Measurements from ENCODE around the gene VWCE. TPM values are rescaled to one million over a fixed set of nuclear protein-coding genes. Genes with fewer than 3 reads are reported as not detected.

The VWCE gene
- total RNA-seq, 1 experiment from 2014 or later: 20.6 TPM

DNA sequence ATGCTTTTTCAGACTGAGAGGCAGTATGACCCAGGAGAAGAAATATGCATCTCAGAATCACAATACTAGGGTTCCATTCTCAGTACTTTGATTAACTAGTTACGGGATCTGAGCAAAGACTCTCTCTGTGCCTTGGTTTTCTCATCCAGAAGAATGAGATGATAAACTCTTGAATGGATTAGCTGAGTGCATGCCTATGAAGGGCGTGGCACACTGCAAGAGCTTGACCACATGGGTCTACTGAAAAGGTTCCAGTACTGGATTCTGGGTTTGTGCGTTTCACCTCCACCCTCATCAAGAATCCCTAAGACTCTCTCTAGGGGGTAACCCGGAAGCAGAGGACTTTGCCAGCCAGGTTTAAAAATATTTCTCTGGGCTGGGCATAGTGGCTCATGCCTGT lies 28.5 kb downstream of the VWCE start:
- Histone ChIP-seq H4K5ac (ENCODE audit: insufficient read length, low read depth, low read length) (no peak overlapping the region), H3K56ac (ENCODE audit: insufficient read length, low read depth, low read length) (no peak overlapping the region), H3K79me1 (ENCODE audit: insufficient read depth, low read depth, low read length, poor library complexity, severe bottlenecking) (no peaks in the 10 kb centered on the region), H2BK5ac (ENCODE audit: insufficient read length, low read length) (no peak overlapping the region), H2BK20ac (ENCODE audit: low read depth, low read length, poor library complexity, severe bottlenecking) (no peak overlapping the region), H3K9me3 (ENCODE audit: control insufficient read depth, low read depth, low read length) (no peaks in the 10 kb centered on the region), H4K8ac (replicated peaks; ENCODE audit: insufficient read length, low read depth, low read length) (no peak overlapping the region), H3K23ac (ENCODE audit: insufficient read length, low read depth, low read length) (no peak overlapping the region), H2BK120ac (ENCODE audit: low read depth, low read length, poor library complexity, severe bottlenecking) (no peak overlapping the region), H3K4me2 (ENCODE audit: insufficient read depth, insufficient read length, low read length) (no peak overlapping the region), H3K23me2 (ENCODE audit: insufficient read length, low read depth, low read length, poor library complexity, severe bottlenecking) (no peaks in the 10 kb centered on the region), H2AFZ (ENCODE audit: low read length) (no peak overlapping the region), H3K4me1 (ENCODE audit: insufficient read depth, low read length) (no peaks in the 10 kb centered on the region), H3K27ac (ENCODE audit: insufficient read length, low read depth, low read length) (no peak overlapping the region), H3K4ac (ENCODE audit: low read depth, low read length) (no peak overlapping the region), H3K14ac (ENCODE audit: insufficient read depth, low read length) (no peak overlapping the region), H3K18ac (ENCODE audit: insufficient read length, low read depth, low read length) (no peak overlapping the region), H2BK15ac (ENCODE audit: low read depth, low read length) (no peak overlapping the region), H4K20me1 (ENCODE audit: control insufficient read depth, insufficient read depth, insufficient read length) (no peaks in the 10 kb centered on the region), H3K27me3 (ENCODE audit: insufficient read depth, low read length) (no peaks in the 10 kb centered on the region), H2BK12ac (ENCODE audit: insufficient read length, low read depth, low read length) (no peak overlapping the region), H3K9ac (ENCODE audit: extremely low read depth, insufficient read length, low read length) (no peak overlapping the region), H3K79me2 (ENCODE audit: insufficient read depth, low read length) (no peaks in the 10 kb centered on the region), H2AK5ac (ENCODE audit: insufficient read length, low read length) (no peak overlapping the region), H3T11ph (ENCODE audit: low read length) (no peak overlapping the region), H4K91ac (ENCODE audit: insufficient read length, low read depth, low read length) (no peak overlapping the region)
- H3K36me3 Mint-ChIP-seq (ENCODE audit: insufficient read depth in 1 of 3, low read depth in 3 of 3): peaks cover 0 to 22% (median 0%) of the 10 kb centered on the region in 3 experiments; a peak in 2 of 7 replicates
- no peaks in the 10 kb centered on the region for H3K9me3 Mint-ChIP-seq
- DNase-seq: no peak
- WGBS (ENCODE audit: extremely low coverage, insufficient read length, low lambda C conversion rate): no CpG with 5 or more reads among the region's 4 CpGs
- no peak overlapping the region for H3K27ac Mint-ChIP-seq
- H3K4me1 Mint-ChIP-seq: no peaks in the 10 kb centered on the region
- no peak overlapping the region for H3K4me3 Mint-ChIP-seq
- TF ChIP-seq, protein P1, sequence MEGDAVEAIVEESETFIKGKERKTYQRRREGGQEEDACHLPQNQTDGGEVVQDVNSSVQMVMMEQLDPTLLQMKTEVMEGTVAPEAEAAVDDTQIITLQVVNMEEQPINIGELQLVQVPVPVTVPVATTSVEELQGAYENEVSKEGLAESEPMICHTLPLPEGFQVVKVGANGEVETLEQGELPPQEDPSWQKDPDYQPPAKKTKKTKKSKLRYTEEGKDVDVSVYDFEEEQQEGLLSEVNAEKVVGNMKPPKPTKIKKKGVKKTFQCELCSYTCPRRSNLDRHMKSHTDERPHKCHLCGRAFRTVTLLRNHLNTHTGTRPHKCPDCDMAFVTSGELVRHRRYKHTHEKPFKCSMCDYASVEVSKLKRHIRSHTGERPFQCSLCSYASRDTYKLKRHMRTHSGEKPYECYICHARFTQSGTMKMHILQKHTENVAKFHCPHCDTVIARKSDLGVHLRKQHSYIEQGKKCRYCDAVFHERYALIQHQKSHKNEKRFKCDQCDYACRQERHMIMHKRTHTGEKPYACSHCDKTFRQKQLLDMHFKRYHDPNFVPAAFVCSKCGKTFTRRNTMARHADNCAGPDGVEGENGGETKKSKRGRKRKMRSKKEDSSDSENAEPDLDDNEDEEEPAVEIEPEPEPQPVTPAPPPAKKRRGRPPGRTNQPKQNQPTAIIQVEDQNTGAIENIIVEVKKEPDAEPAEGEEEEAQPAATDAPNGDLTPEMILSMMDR (conservative IDR thresholded peaks at IDR 0.05): no peak
- H3K27me3 Mint-ChIP-seq (ENCODE audit: low read depth): no peaks in the 10 kb centered on the region

Measured in H9 (cell line).